Mucosa of stomach (tissue), 1 donor: Measurements from ENCODE around the gene URAD.

ENCODE experiments used
- H3K27me3 ChIP-seq: one replicate; pipeline ENCODE4 v1.7.0; 2013; ENCODE audit warnings: mild to moderate bottlenecking, low read length; ENCODE audit not compliant: control insufficient read depth, insufficient read depth
- H3K36me3 ChIP-seq: one replicate; pipeline ENCODE4 v1.7.0; 2013; ENCODE audit warnings: low read length; ENCODE audit not compliant: control insufficient read depth, insufficient read depth
- H3K4me1 ChIP-seq: one replicate; pipeline ENCODE4 v1.7.0; 2013; ENCODE audit warnings: mild to moderate bottlenecking, low read length; ENCODE audit not compliant: control insufficient read depth, insufficient read depth
- H3K4me3 ChIP-seq: one replicate; pipeline ENCODE4 v1.7.0; 2013; ENCODE audit warnings: low read length
- H3K9ac ChIP-seq: one replicate; pipeline ENCODE4 v1.7.0; 2013; ENCODE audit warnings: mild to moderate bottlenecking, low read length, moderate library complexity
- H3K9me3 ChIP-seq: one replicate; pipeline ENCODE4 v1.7.0; 2013; ENCODE audit warnings: mild to moderate bottlenecking, low read length, moderate library complexity; ENCODE audit not compliant: control insufficient read depth
- donor health status: Pancreatic carcinoma.

Gene URAD

GRCh38 chr13:27973961-27974662, 14.4 kb downstream of the URAD start:
- H3K9me3 ChIP-seq: no peaks in the 10 kb centered on the region
- H3K36me3 ChIP-seq: no peaks in the 10 kb centered on the region
- H3K4me3 ChIP-seq: no peak overlapping the region

GRCh38 chr13:27973291-27973690, 15.2 kb downstream of the URAD start:
- peaks cover 90% of the 10 kb centered on the region for H3K27me3 ChIP-seq
- no peak overlapping the region for H3K9ac ChIP-seq
- no peak overlapping the region for H3K4me3 ChIP-seq
- H3K9me3 ChIP-seq: no peaks in the 10 kb centered on the region
- no peaks in the 10 kb centered on the region for H3K36me3 ChIP-seq
- peaks cover 7% of the 10 kb centered on the region for H3K4me1 ChIP-seq

More at GRCh38 chr13:27973961-27974662, 14.4 kb downstream of the URAD start:
- Histone ChIP-seq H3K27me3 (peaks cover 91% of the 10 kb centered on the region), H3K4me1 (peaks cover 12% of the 10 kb centered on the region), H3K9ac (no peak overlapping the region)

- Histone ChIP-seq H3K9ac (no peak overlapping the region), H3K27me3 (peaks cover 90% of the 10 kb centered on the region), H3K4me3 (no peak overlapping the region), H3K4me1 (peaks cover 7% of the 10 kb centered on the region), H3K9me3 (no peaks in the 10 kb centered on the region), H3K36me3 (no peaks in the 10 kb centered on the region)
These were observed 16.0 kb downstream of the URAD start for GRCh38 chr13:27972478-27972820.

GRCh38 chr13:27971776-27972477, 16.6 kb downstream of the URAD start:
- Histone ChIP-seq H3K4me1 (peaks cover 12% of the 10 kb centered on the region), H3K4me3 (no peak overlapping the region), H3K9me3 (no peaks in the 10 kb centered on the region), H3K9ac (no peak overlapping the region), H3K36me3 (no peaks in the 10 kb centered on the region), H3K27me3 (peaks cover 90% of the 10 kb centered on the region)

GRCh38 chr13:27971236-27971645, 17.3 kb downstream of the URAD start:
- Histone ChIP-seq H3K27me3 (peaks cover 89% of the 10 kb centered on the region), H3K36me3 (no peaks in the 10 kb centered on the region), H3K9me3 (no peaks in the 10 kb centered on the region), H3K9ac (no peak overlapping the region), H3K4me1 (peaks cover 19% of the 10 kb centered on the region), H3K4me3 (no peak overlapping the region)

- no peak overlapping the region for H3K4me3 ChIP-seq
- peaks cover 89% of the 10 kb centered on the region for H3K27me3 ChIP-seq
- no peaks in the 10 kb centered on the region for H3K9me3 ChIP-seq
- no peaks in the 10 kb centered on the region for H3K36me3 ChIP-seq
- no peak overlapping the region for H3K9ac ChIP-seq
- H3K4me1 ChIP-seq: peaks cover 25% of the 10 kb centered on the region
These were observed 17.9 kb downstream of the URAD start for GRCh38 chr13:27970382-27971235.

- Histone ChIP-seq H3K9me3 (no peaks in the 10 kb centered on the region), H3K4me1 (peaks cover 33% of the 10 kb centered on the region), H3K36me3 (no peaks in the 10 kb centered on the region), H3K4me3 (no peak overlapping the region), H3K27me3 (peaks cover 89% of the 10 kb centered on the region), H3K9ac (no peak overlapping the region)
These were observed 18.6 kb downstream of the URAD start for GRCh38 chr13:27969866-27970229.

GRCh38 chr13:27969082-27969865, 19.2 kb downstream of the URAD start, which contains the start of gene CDX2:
Gene CDX2, minus strand, starts transcription at chr13:27969315. Its CDS starts 309 bp downstream, at chr13:27969006.
- peak within 1 kb of the TSS; percentile 36 for H3K4me3 ChIP-seq
- H3K9ac ChIP-seq: peak within 1 kb of the TSS; percentile 58
- H3K36me3 ChIP-seq: no peaks in the 10 kb centered on the region
- H3K27me3 ChIP-seq: peaks cover 86% of the 10 kb centered on the region
- H3K4me1 ChIP-seq: peaks cover 34% of the 10 kb centered on the region
- no peaks in the 10 kb centered on the region for H3K9me3 ChIP-seq

- Histone ChIP-seq H3K9ac (peak overlapping the region; percentile 58), H3K9me3 (no peaks in the 10 kb centered on the region), H3K4me3 (peak overlapping the region; percentile 36), H3K4me1 (peaks cover 35% of the 10 kb centered on the region), H3K27me3 (peaks cover 79% of the 10 kb centered on the region), H3K36me3 (no peaks in the 10 kb centered on the region)
These were observed 20.0 kb downstream of the URAD start for GRCh38 chr13:27968316-27969081.

GRCh38 chr13:27967736-27968315, 20.7 kb downstream of the URAD start:
- Histone ChIP-seq H3K9me3 (no peaks in the 10 kb centered on the region), H3K4me3 (peak overlapping the region; percentile 36), H3K36me3 (no peaks in the 10 kb centered on the region), H3K27me3 (peaks cover 73% of the 10 kb centered on the region), H3K4me1 (peaks cover 38% of the 10 kb centered on the region), H3K9ac (peak overlapping the region; percentile 58)
